HG02840 (cell line): Measurements from ENCODE around the gene CHST7.

ENCODE experiments used
- ATAC-seq: cut with Tn5 transposase; IDR thresholded peaks from one replicate; pipeline ENCODE4 v1.9.1; 2021; ENCODE audit warnings: mild to moderate bottlenecking, moderate library complexity, moderate number of reproducible peaks; ENCODE audit not compliant: unreplicated experiment, low FRiP score

Gene CHST7

DNA sequence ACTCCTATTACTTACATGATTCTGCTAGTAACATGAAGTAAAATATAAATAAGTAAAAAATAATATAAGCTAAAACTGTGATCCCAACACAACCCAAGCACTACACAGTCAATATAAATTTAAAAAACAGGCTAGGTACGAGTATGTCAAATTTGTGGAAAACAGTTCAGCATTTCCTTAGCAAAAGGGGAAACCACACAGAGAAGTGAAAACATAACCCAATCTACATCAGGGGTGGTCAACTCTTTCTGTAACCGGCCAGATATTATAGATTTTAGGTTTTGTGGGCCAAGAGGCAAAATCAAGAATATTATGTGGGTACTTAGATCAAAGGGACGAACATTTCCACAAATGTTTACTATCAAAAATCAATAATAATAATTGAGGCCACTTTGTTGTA is 70.1 kb downstream of the CHST7 start:
- no peak for ATAC-seq

DNA sequence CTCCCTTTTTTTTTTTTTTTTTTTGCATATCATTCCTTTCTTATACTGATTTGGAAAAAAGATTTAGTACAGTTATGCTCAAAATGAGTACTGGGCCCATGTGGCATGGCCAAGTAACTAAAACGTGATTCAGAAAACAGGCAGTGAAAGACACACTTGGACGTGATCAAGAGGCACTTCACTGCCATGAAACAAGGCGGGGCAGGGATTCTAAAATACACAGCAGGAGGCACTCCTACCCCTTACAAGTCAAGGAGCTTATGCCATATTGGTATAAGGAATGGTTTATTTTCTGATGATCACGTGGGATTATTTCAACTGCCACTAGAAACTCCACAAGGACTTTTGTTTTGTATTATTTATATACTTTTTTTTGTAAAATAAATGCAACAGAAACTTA is 72.0 kb downstream of the CHST7 start:
- no peak for ATAC-seq

DNA sequence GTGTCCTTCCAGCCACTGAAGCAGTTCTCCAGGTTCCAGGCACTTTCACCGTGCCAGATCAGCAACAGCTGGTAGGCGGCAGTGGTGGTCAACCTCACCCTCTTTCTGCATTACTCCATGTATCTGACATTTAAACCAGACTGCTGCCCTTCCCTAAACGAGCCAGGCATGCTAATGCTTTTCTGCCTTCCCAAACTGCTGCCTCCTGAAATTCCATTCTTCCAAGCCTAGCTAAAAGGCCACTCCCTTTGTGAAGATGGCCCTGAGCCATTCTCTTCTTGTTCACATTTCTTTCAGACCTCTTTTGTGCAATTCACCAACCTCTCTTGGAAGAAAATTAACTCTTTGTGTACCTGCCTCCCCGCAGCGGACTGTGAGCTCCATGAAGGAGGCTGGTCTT is 73.7 kb downstream of the CHST7 start:
- ATAC-seq: no peak
